Measurements from ENCODE around the gene SLC39A2.
"Not testable (repeated sequence)": the region's sequence is repeated elsewhere in the genome, so short reads cannot be mapped to it uniquely, and the experiment has no call there.

SLC39A2 gene

GRCh38 chr14:20997115-20997514, 2.0 kb upstream of the SLC39A2 start:
- no peak for DNase-seq (ENCODE audit: low spot score)

GRCh38 chr14:20997564-20997963, 1.5 kb upstream of the SLC39A2 start:
- no peak for DNase-seq (ENCODE audit: low spot score)

DNA sequence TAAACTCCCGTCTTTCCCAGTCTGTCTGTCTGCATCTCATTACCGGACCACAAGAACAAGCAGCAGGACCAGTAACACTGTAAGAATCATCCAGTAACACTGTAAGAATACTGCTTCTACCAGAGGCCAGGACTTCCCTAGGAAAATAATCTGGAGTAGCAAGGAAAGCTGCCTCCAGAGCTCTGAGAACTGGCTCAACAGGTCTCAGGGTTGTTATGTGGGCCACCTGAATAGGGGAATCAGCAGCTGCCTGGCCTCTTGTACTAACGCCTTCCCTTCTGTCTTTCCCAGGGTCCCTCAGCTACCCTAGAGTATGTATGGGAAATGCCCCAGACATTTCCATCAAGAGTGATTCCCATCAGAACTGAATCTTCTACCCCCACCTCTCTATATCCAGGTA, 954 bp upstream of the SLC39A2 start:
- no peak for DNase-seq (ENCODE audit: low spot score)

DNA sequence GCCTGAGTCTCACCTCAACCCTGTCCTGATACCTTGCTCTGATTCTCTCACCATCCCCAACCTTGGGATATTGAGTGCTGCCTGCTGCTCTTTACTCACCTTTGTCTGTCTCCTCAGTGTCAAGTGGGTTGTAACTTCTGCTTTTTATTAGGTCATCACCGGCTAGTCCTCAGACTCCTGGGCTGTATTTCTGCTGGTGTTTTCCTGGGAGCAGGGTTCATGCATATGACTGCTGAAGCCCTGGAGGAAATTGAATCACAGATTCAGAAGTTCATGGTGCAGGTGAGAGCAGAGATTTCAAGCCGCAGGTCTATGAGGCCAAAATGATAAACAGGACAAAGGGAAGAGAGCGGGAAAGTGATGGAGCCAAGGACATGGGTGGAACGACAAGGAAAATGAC, 498 bp downstream of the SLC39A2 start:
- no peak for DNase-seq (ENCODE audit: low spot score)

DNA sequence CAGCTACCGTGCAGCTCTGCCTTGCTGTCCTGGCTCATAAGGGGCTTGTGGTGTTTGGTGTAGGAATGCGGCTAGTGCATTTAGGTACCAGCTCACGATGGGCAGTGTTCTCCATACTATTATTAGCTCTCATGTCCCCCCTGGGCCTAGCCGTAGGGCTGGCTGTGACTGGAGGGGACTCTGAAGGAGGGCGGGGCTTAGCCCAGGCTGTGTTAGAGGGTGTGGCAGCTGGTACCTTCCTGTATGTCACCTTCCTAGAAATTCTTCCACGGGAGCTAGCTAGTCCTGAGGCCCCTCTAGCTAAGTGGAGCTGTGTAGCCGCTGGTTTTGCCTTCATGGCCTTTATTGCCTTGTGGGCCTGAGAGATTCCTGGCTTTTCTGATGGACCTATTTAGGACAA, 2.1 kb downstream of the SLC39A2 start:
- no peak for DNase-seq (ENCODE audit: low spot score)

- DNase-seq (ENCODE audit: low spot score): no peak
These were observed 4.8 kb downstream of the SLC39A2 start for GRCh38 chr14:21003788-21004346.

GRCh38 chr14:21009721-21010120, 10.6 kb downstream of the SLC39A2 start:
- DNase-seq (ENCODE audit: low spot score): not testable (repeated sequence)

DNA sequence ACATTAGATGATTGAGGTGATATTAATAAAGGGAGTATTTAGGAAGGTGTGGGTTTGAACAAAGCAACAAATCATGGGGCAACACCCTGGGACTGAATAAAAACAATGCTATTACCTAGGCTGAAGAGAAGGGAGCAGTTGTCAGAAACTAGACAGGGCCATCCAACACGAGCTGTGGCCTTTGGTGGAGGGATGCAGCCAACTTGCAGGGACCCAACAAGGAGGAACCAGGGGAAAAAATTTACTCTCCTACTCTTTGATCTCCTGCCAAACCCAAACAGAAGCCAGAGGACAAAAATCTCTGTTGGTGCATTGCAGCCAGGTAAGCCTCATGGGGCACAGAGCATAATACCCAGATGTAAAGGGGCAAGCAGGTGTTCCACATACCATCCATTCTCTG, 12.0 kb downstream of the SLC39A2 start:
- DNase-seq (ENCODE audit: low spot score): no peak

DNA sequence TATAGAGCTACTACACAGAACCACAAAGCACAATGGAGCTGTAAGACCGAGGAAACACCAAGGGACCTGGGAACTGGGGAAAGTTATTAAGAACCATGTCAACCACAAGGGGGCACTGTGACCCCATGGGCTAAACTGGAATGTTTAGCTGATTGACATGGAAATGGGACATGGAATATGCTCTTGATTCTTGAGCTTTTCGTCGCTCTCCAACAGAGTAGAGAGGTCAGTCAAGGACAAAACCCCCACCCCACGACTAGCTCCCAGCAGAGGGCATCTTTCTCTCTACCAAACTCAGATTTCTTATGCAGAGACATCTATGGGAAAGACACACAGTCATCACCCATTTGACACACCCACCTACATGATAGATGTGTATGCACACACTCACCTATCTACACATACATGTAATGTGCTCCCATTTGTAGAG, 15.7 kb downstream of the SLC39A2 start:
- peak; percentile 74 for DNase-seq (ENCODE audit: low spot score)

- DNase-seq (ENCODE audit: low spot score): no peak
These were observed 16.2 kb downstream of the SLC39A2 start for GRCh38 chr14:21015312-21015711.

- no peak for DNase-seq (ENCODE audit: low spot score)
These were observed 17.5 kb downstream of the SLC39A2 start for GRCh38 chr14:21016413-21017190.

DNA sequence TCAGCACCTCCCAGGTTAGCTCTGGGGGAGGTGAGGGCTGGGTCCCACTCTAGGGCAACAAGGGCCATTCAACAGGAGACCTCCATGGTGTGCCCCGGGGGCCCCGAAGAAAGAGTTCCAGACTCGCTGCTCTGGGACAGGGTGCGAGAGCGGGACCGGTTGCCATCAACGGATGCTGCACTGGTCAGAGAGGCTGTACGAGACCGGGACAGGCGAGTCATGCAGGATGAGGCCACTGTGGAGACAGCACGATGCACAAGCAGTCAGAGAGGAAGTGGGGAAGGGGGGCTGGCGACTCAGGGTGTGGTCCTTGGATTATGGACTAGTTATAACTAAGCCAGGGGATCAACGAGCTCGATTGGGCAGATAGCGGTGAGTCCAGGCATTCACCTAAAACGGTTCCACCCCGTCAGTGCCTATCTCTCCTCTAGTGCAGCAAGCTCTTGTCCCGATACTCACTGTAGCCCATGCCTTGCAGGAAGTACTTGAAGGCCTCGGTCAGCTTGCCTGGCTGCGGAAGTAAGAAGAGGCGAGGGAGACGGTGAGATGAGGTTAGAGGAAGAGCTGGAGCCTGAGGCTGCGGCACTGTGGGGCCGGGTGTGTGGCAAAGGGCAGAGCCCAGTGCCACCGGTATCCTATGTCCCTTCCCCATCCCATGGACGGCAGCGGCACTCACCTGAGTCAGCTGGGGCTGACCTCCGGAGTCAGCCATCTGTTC, 18.6 kb downstream of the SLC39A2 start:
- DNase-seq (ENCODE audit: low spot score): no peak

DNA sequence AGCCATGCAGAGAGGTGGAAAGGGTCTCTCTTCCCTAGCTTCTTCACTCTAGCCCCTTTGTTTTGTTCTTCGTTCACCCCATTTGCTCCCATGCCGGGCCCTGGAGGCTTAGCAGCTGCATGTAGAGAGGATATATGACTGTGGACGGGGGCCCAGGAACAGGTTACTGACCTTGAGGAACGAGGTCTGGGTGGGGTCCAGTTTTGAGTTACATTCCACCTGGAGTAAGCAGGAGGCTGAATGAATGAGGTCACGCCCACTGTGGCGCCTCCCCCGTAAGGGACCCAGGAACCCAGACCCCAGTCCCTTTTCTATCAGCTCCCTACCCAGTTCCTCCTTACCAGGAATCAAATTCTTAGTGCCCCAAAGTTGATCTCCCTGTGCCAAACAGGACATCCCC, 19.2 kb downstream of the SLC39A2 start:
- no peak for DNase-seq (ENCODE audit: low spot score)

DNA sequence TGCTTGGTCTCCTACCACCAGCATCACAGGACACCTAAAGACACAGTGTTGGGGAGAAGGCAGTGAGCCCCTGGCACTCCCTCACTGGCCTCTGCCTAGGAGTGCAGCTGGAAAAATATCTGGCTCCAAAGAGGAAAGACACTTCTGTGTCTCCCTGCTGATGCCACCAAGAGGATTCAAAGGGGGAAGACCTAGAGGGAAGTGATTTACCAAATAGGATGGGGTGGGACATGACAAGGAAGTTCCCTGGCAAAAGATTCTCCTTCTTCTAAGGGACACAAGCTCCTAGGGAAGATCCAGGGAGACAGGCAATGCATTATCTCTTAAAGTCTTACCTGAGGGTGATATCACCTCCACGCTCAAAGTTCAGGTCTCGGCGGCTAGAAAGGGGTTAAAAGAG, 19.7 kb downstream of the SLC39A2 start:
- DNase-seq (ENCODE audit: low spot score): no peak

- no peak for DNase-seq (ENCODE audit: low spot score)
These were observed 20.3 kb downstream of the SLC39A2 start for GRCh38 chr14:21019366-21019765.

DNA sequence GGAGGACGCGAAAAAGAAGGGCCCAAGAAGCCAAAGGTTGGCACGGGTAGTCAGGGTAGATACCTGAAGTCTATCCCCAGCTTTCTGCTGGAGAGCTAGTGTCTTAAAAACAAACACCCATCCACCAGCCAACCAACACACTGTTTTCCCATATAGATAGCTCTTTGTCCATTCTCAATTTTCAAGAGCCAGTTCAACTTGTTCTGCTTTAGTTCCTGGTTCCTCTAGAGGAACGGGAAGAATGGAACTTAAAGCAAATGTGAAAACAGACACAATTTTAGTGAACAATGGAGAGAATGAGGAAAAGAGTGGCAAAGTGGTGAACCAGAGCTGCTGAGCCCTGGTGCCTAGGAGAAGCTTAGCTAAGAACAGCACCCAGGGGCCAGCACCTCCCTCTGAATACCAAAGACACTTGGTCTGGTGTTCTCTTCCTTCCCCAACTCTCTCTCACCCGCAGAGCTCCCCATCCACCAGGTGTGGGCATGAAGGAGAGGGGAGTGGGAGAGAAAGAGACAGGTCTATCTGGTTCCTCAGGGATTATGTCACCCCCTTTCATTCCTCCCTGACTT, 22.0 kb downstream of the SLC39A2 start:
- no peak for DNase-seq (ENCODE audit: low spot score)

GRCh38 chr14:21022686-21023085, 23.6 kb downstream of the SLC39A2 start:
- no peak for DNase-seq (ENCODE audit: low spot score)

- no peak for DNase-seq (ENCODE audit: low spot score)
These were observed 24.1 kb downstream of the SLC39A2 start for GRCh38 chr14:21023174-21023573.

GRCh38 chr14:21023817-21024584, 24.9 kb downstream of the SLC39A2 start:
- no peak for DNase-seq (ENCODE audit: low spot score)

DNA sequence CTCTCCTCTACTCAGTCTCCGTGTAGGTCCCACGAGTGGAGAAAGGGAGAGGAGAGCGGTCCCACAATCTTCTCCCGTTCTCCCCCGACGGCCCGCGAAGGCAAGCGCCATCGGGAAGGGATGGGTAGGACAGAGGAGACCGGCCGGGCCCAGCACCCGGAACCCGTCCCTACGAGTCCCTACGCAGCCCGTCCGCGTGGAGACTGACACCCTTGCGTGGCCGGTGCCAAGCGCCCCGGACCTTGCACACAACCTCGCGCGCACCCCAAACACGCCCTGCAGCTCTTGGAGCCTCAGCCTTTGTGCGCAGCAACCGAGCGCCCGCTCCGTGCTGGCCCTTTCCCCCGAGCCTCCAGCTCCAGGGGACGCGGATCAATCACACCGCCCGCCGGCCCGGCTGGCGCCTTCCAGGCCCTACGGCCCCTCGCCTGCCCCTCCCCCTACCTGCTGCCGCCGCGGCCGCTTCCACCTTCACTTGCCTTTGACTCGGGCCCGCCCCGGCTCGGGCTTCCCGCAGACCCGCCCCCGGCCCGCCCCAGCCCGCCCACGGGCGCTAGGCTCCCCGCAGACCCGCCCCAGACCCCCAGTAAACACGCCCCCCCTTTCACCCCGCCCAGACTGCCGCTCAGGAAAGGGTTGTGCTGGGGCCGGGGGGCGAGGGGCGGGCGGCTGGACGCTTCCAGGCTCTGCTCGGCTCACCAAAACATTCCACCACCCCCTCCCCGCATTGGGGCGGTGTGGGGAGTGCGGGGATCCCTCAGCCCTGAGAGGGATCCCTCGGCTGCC, 25.7 kb downstream of the SLC39A2 start, which contains the start of gene NDRG2:
TSS of gene NDRG2 (minus strand) at position 477 of the 786 bp plus-strand sequence. CDS start 1,746 bp downstream, outside the sequence.
- DNase-seq (ENCODE audit: low spot score): peak; percentile 31
